GM23338 (cell line): Measurements from ENCODE around the gene VPS16. TPM values are rescaled to one million over a fixed set of nuclear protein-coding genes. Genes with fewer than 3 reads are reported as not detected.

ENCODE experiments used
- ATAC-seq: fragments of 200-7000 bp; cut with Tn5 transposase; 3 replicates; pipeline ENCODE4 v1.9.1; 2020
- DNase-seq: peaks from one replicate; pipeline ENCODE4 v3.0.0-alpha.2; 2015; ENCODE audit warnings: low spot score
- H2AFZ ChIP-seq: fragments of 200-600 bp; sonication (generic); 2 replicates; pipeline ENCODE4 v1.8.0; 2016; ENCODE audit warnings: antibody characterized with exemption, mild to moderate bottlenecking, moderate library complexity
- H3F3A ChIP-seq: fragments of 200-600 bp; sonication (generic); replicated peaks from 2 replicates; pipeline ENCODE4 v1.8.0; 2017; ENCODE audit warnings: antibody characterized with exemption, mixed run types, low read depth
- H3K27ac ChIP-seq: fragments of 200-600 bp; sonication (generic); 2 replicates; pipeline ENCODE4 v1.6.1; 2016; ENCODE audit warnings: low read depth
- H3K27me3 ChIP-seq: fragments of 200-600 bp; sonication (generic); 2 replicates; pipeline ENCODE4 v1.8.0; 2016; ENCODE audit warnings: mild to moderate bottlenecking, mixed run types, moderate library complexity; ENCODE audit not compliant: insufficient read depth
- H3K36me3 ChIP-seq: fragments of 200-600 bp; sonication (generic); 2 replicates; pipeline ENCODE4 v1.8.0; 2016; ENCODE audit warnings: mild to moderate bottlenecking; ENCODE audit not compliant: insufficient read depth
- H3K4me1 ChIP-seq: fragments of 200-600 bp; sonication (generic); 2 replicates; pipeline ENCODE4 v1.8.0; 2016; ENCODE audit warnings: mild to moderate bottlenecking, moderate library complexity; ENCODE audit not compliant: insufficient read depth
- H3K4me2 ChIP-seq: fragments of 200-600 bp; sonication (generic); 2 replicates; pipeline ENCODE4 v1.7.1; 2017; ENCODE audit warnings: mixed run types
- H3K4me3 ChIP-seq: fragments of 200-600 bp; sonication (generic); 2 replicates; pipeline ENCODE4 v1.6.1; 2016; ENCODE audit warnings: mixed run types
- H3K79me2 ChIP-seq: fragments of 200-600 bp; sonication (generic); replicated peaks from 2 replicates; pipeline ENCODE4 v1.8.0; 2017; ENCODE audit warnings: mild to moderate bottlenecking; ENCODE audit not compliant: insufficient read depth
- H3K9me2 ChIP-seq: fragments of 200-600 bp; sonication (generic); 2 replicates; pipeline ENCODE4 v1.8.0; 2017; ENCODE audit not compliant: insufficient read depth
- H4K20me1 ChIP-seq: fragments of 200-600 bp; sonication (generic); replicated peaks from 2 replicates; pipeline ENCODE4 v1.8.0; 2017; ENCODE audit warnings: mild to moderate bottlenecking; ENCODE audit not compliant: insufficient read depth
- H3K27ac Mint-ChIP-seq: 2 replicates; pipeline ENCODE4 v1.8.0; 2020; ENCODE audit warnings: inconsistent platforms, mild to moderate bottlenecking, moderate library complexity, mixed read lengths
- H3K27me3 Mint-ChIP-seq: 3 replicates; pipeline ENCODE4 v1.8.0; 2022; ENCODE audit warnings: low read depth, mild to moderate bottlenecking, moderate library complexity, mixed read lengths, inconsistent platforms; ENCODE audit not compliant: insufficient read depth, poor library complexity
- H3K36me3 Mint-ChIP-seq: 3 replicates; pipeline ENCODE4 v1.8.0; 2021; ENCODE audit warnings: low read depth, mild to moderate bottlenecking, inconsistent platforms, moderate library complexity, mixed read lengths
- H3K4me1 Mint-ChIP-seq: 3 replicates; pipeline ENCODE4 v1.8.0; 2020; ENCODE audit warnings: mild to moderate bottlenecking, inconsistent platforms, mixed read lengths
- H3K4me3 Mint-ChIP-seq: 3 replicates; pipeline ENCODE4 v1.8.0; 2021; ENCODE audit warnings: moderate library complexity, mild to moderate bottlenecking, inconsistent platforms, mixed read lengths
- H3K9me3 Mint-ChIP-seq: 3 replicates; pipeline ENCODE4 v1.8.0; 2020; ENCODE audit warnings: moderate library complexity, mild to moderate bottlenecking, inconsistent platforms, mixed read lengths
- CREB1 ChIP-seq: fragments of 250-450 bp; sonication (Bioruptor Pico); IDR thresholded peaks from 2 replicates; pipeline ENCODE4 v1.5.0; 2020; ENCODE audit warnings: low read depth, mild to moderate bottlenecking, moderate library complexity
- CTCF ChIP-seq, 2 experiments: fragments of 200-600 bp in 1 of 2; sonication (generic) in 1 of 2; conservative IDR thresholded peaks; 2 replicates each; pipeline versions ENCODE4 v1.5.1 to v1.6.1; 2016 to 2017; ENCODE audit warnings: antibody characterized with exemption in 2 of 2, low read depth in 2 of 2, mild to moderate bottlenecking in 2 of 2, moderate library complexity in 1 of 2
- ETS1 ChIP-seq: IDR thresholded peaks from 2 replicates; pipeline ENCODE4 v1.6.1; 2016; ENCODE audit warnings: antibody characterized with exemption
- EZH2 ChIP-seq: fragments of 200-600 bp; sonication (generic); IDR thresholded peaks from one replicate; pipeline ENCODE4 v1.8.0; 2017; ENCODE audit warnings: antibody characterized with exemption, mild to moderate bottlenecking, low read depth; ENCODE audit not compliant: unreplicated experiment
- EZH2phosphoT487 ChIP-seq: fragments of 200-600 bp; sonication (generic); IDR thresholded peaks from one replicate; pipeline ENCODE4 v1.8.1; 2018; ENCODE audit warnings: antibody characterized with exemption; ENCODE audit not compliant: unreplicated experiment
- JUNB ChIP-seq: IDR thresholded peaks from one replicate; pipeline ENCODE4 v1.6.1; 2016; ENCODE audit warnings: antibody characterized with exemption; ENCODE audit not compliant: unreplicated experiment
- NANOG ChIP-seq: IDR thresholded peaks from 2 replicates; pipeline ENCODE4 v1.6.1; 2016; ENCODE audit warnings: antibody characterized with exemption, borderline replicate concordance
- POLR2AphosphoS5 ChIP-seq: IDR thresholded peaks from 2 replicates; pipeline ENCODE4 v1.6.1; 2016; ENCODE audit warnings: antibody characterized with exemption, low read depth
- REST ChIP-seq: IDR thresholded peaks from one replicate; pipeline ENCODE4 v1.6.1; 2018; ENCODE audit warnings: antibody characterized with exemption; ENCODE audit not compliant: unreplicated experiment
- STAT1 ChIP-seq: IDR thresholded peaks from one replicate; pipeline ENCODE4 v1.6.1; 2016; ENCODE audit warnings: antibody characterized with exemption; ENCODE audit not compliant: unreplicated experiment
- ZNF114 ChIP-seq: fragments of 250-450 bp; sonication (Bioruptor Pico); IDR thresholded peaks from 2 replicates; pipeline ENCODE4 v1.5.0; 2020; ENCODE audit warnings: mild to moderate bottlenecking, moderate library complexity
- ZNF331 ChIP-seq: fragments of 250-450 bp; sonication (Bioruptor Pico); IDR thresholded peaks from 2 replicates; pipeline ENCODE4 v1.5.0; 2020; ENCODE audit warnings: low read depth, mild to moderate bottlenecking, moderate library complexity
- ZNF462 ChIP-seq: fragments of 250-450 bp; sonication (Bioruptor Pico); IDR thresholded peaks from 2 replicates; pipeline ENCODE4 v1.5.0; 2020; ENCODE audit warnings: mild to moderate bottlenecking, moderate library complexity
- polyA plus RNA-seq: library from polyadenylated mRNA; unstranded; fragments of >200 nt; fragmentation: Nextera tagmentation; extraction: Ambion mirVana; gene quantifications from 2 replicates; pipeline ENCODE4 v1.2.1, GENCODE V29; 2016
- total RNA-seq: library from RNA; depleted of rRNA; stranded (reverse); fragments of >200 nt; shearing (Covaris generic); gene quantifications from 2 replicates; pipeline ENCODE4 v1.2.3, GENCODE V29; 2014

Gene VPS16
- total and polyA plus RNA-seq, 2 experiments from 2014 or later, result 11.2 to 17.7 TPM

- no peak for DNase-seq
- no peak for ATAC-seq
- Histone ChIP-seq H3K79me2 (peaks cover 78% of the 10 kb centered on the region), H3K27me3 (no peaks in the 10 kb centered on the region), H3K4me2 (no peak overlapping the region), H4K20me1 (peaks cover 9% of the 10 kb centered on the region; the same call in 1 of the 2 replicates), H3K9me2 (no peaks in the 10 kb centered on the region), H2AFZ (no peak overlapping the region), H3K4me3 (no peak overlapping the region), H3F3A (no peaks in the 10 kb centered on the region), H3K27ac (no peak overlapping the region), H3K4me1 (no peaks in the 10 kb centered on the region), H3K36me3 (no peaks in the 10 kb centered on the region)
- Mint-ChIP-seq H3K36me3 (peaks cover 31% of the 10 kb centered on the region), H3K27me3 (no peaks in the 10 kb centered on the region), H3K27ac (no peak overlapping the region), H3K4me1 (no peaks in the 10 kb centered on the region), H3K4me3 (no peak overlapping the region), H3K9me3 (peaks cover 14% of the 10 kb centered on the region; the same call in 2 of the 3 replicates)
- TF ChIP-seq ZNF114 (CRISPR knock-in tag), result no peak
- TF ChIP-seq NANOG, result no peak
- TF ChIP-seq ZNF462 (CRISPR knock-in tag), result no peak
- no peak for TF ChIP-seq CTCF (conservative IDR thresholded peaks at IDR 0.05; ENCODE audit: low read depth in 2 of 2)
- TF ChIP-seq ZNF331 (CRISPR knock-in tag), result no peak
- no peak for TF ChIP-seq JUNB
- TF ChIP-seq EZH2phosphoT487, result no peak
- TF ChIP-seq STAT1, result no peak
- TF ChIP-seq POLR2AphosphoS5, result no peak
- no peak for TF ChIP-seq REST
- TF ChIP-seq ETS1, result no peak
- TF ChIP-seq EZH2, result no peak
- TF ChIP-seq CREB1, result no peak
Observed at GRCh38 chr20:2902818-2903217, 62.3 kb downstream of the VPS16 start.
